Mesothelial cell of epicardium (in vitro differentiated cells): ENCODE data around the gene AHCYL2. TPM values are rescaled to one million over a fixed set of nuclear protein-coding genes. Genes with fewer than 3 reads are reported as not detected.

Source experiments
- DNase-seq, 2 experiments: peaks; one replicate each; pipeline ENCODE4 v3.0.0; 2021; ENCODE audit warnings: low spot score in 2 of 2; ENCODE audit not compliant: unreplicated experiment in 2 of 2
- H3K27ac Mint-ChIP-seq: 2 replicates; pipeline ENCODE4 v1.8.0; 2021; ENCODE audit warnings: mixed read lengths
- H3K27me3 Mint-ChIP-seq: 2 replicates; pipeline ENCODE4 v1.8.0; 2021; ENCODE audit warnings: low read depth, mixed read lengths
- H3K36me3 Mint-ChIP-seq: 2 replicates; pipeline ENCODE4 v1.8.0; 2021; ENCODE audit warnings: mixed read lengths
- H3K4me1 Mint-ChIP-seq: 2 replicates; pipeline ENCODE4 v1.8.0; 2021; ENCODE audit warnings: mixed read lengths
- H3K4me3 Mint-ChIP-seq: 2 replicates; pipeline ENCODE4 v1.8.0; 2021; ENCODE audit warnings: mild to moderate bottlenecking, moderate library complexity, mixed read lengths
- H3K9me3 Mint-ChIP-seq: 2 replicates; pipeline ENCODE4 v1.8.0; 2021; ENCODE audit warnings: mixed read lengths
- total RNA-seq: library from RNA; stranded (reverse); gene quantifications from 3 replicates; pipeline ENCODE4 v1.2.1, GENCODE V29; 2021
- TF ChIP-seq, protein P1 (sequence below): fragments of 200-600 bp; sonication (generic); IDR thresholded peaks from one replicate; pipeline ENCODE4 v1.5.0; 2021; ENCODE audit warnings: antibody characterized with exemption; ENCODE audit not compliant: unreplicated experiment

AHCYL2 gene
- total RNA-seq, 1 donor from 2014 or later, result 22.8 TPM

DNA sequence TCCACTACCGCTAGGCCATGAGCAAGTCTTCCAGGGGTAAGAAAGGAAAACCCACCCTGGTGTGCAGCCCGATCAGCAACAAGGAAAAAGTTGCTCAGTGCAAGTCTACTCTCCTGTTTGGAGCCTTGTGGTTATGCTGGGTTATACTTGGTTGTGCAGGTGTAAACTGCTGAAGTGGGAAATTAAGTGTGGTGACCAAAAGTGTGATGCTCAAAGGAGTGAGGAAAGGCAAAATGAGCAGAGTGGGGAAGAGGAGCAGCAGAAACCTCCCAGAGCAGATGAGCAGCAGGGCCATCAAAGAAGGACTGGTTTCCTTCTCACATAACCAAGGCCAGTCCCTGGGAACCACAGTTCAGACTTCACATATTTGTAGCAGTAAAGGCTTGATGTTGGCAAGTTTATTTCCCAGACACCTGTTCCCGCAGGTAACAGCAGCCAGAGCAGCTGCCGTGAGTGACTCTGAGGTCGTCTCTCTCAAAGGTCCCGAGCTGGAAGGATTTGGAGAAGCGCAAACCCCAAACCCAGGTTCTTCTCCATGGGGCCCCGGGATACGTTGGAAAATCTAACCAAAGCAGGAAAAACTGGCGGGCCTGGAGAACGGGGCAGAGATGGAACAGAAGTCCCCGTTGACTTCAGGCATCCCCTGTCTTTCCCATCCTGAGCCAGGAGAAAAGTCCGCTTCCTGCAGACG, 37.0 kb upstream of the AHCYL2 start:
- TF ChIP-seq, protein P1, sequence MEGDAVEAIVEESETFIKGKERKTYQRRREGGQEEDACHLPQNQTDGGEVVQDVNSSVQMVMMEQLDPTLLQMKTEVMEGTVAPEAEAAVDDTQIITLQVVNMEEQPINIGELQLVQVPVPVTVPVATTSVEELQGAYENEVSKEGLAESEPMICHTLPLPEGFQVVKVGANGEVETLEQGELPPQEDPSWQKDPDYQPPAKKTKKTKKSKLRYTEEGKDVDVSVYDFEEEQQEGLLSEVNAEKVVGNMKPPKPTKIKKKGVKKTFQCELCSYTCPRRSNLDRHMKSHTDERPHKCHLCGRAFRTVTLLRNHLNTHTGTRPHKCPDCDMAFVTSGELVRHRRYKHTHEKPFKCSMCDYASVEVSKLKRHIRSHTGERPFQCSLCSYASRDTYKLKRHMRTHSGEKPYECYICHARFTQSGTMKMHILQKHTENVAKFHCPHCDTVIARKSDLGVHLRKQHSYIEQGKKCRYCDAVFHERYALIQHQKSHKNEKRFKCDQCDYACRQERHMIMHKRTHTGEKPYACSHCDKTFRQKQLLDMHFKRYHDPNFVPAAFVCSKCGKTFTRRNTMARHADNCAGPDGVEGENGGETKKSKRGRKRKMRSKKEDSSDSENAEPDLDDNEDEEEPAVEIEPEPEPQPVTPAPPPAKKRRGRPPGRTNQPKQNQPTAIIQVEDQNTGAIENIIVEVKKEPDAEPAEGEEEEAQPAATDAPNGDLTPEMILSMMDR, result no peak
- Mint-ChIP-seq H3K9me3 (no peaks in the 10 kb centered on the region), H3K27me3 (no peaks in the 10 kb centered on the region), H3K36me3 (peaks cover 8% of the 10 kb centered on the region), H3K27ac (peak overlapping the region; percentile 74), H3K4me1 (peaks cover 35% of the 10 kb centered on the region), H3K4me3 (peak overlapping the region; percentile 81)
- DNase-seq, result no peak

DNA sequence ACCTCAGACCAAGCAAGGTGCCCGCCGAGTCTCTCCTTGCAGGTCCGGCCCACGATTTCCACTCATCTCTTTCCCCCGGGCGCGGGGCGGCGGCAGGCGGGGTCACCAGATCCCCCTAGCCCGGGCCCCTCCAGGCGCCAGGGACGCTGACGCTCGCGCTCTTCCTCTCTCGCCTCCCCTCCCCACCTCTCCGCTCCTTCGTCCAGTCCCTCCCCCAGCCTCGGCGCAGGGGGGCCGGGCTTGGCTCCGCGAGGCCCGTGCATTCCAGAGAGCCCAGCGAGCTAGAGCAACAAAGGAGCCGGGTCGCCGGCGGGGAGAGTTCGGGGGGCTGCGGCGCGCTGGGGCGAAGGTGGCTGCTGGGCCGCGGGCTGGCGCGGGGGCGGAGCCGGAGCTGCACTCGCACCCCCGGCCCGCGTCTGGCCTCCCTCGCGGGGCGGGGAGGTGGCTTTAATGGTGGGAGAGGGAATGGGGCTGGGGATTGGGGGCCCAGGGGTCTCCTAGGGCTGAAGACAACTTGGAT, 36.4 kb upstream of the AHCYL2 start, which contains the start of gene SMO:
SMO (plus strand) TSS at position 262 of the 520 bp plus-strand sequence. CDS start 519 bp downstream, outside the sequence.
- Mint-ChIP-seq H3K4me1 (peaks cover 35% of the 10 kb centered on the region), H3K36me3 (peaks cover 12% of the 10 kb centered on the region), H3K27me3 (no peaks in the 10 kb centered on the region), H3K4me3 (peak within 1 kb of the TSS; percentile 84), H3K27ac (peak within 1 kb of the TSS; percentile 84), H3K9me3 (no peaks in the 10 kb centered on the region)
- peak; percentile 77 to 89 for DNase-seq
- TF ChIP-seq, protein P1, result no peak

DNA sequence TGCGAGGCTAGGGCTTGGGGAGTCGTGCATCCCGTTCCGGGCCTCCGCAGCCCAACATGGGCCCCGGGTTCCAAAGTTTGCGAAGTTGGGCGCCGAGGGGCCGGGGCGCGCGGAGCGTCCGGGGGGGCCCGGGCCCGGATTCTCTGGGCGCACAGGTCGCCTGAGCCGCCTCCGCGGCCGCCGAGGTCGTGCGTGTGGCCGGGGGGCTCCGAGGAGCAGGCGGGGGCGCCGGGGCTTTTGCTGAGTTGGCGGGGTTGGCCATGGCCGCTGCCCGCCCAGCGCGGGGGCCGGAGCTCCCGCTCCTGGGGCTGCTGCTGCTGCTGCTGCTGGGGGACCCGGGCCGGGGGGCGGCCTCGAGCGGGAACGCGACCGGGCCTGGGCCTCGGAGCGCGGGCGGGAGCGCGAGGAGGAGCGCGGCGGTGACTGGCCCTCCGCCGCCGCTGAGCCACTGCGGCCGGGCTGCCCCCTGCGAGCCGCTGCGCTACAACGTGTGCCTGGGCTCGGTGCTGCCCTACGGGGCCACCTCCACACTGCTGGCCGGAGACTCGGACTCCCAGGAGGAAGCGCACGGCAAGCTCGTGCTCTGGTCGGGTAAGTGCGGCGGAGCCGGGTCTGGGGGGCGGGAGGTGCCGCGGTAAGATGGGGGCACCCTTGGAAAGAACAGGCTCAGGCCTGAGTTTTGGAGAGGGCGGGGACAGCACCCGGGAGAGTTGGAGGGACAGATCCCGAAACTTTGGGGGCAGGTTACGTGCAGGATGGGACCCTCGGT, 35.8 kb upstream of the AHCYL2 start:
- peak overlapping the region; percentile 84 for H3K4me3 Mint-ChIP-seq
- TF ChIP-seq, protein P1, result no peak
- peaks cover 35% of the 10 kb centered on the region for H3K4me1 Mint-ChIP-seq
- H3K27ac Mint-ChIP-seq, result peak overlapping the region; percentile 84
- peak in 1 of 2 experiments; percentile 58 for DNase-seq
- no peaks in the 10 kb centered on the region for H3K9me3 Mint-ChIP-seq
- peaks cover 12% of the 10 kb centered on the region for H3K36me3 Mint-ChIP-seq
- H3K27me3 Mint-ChIP-seq, result no peaks in the 10 kb centered on the region

DNA sequence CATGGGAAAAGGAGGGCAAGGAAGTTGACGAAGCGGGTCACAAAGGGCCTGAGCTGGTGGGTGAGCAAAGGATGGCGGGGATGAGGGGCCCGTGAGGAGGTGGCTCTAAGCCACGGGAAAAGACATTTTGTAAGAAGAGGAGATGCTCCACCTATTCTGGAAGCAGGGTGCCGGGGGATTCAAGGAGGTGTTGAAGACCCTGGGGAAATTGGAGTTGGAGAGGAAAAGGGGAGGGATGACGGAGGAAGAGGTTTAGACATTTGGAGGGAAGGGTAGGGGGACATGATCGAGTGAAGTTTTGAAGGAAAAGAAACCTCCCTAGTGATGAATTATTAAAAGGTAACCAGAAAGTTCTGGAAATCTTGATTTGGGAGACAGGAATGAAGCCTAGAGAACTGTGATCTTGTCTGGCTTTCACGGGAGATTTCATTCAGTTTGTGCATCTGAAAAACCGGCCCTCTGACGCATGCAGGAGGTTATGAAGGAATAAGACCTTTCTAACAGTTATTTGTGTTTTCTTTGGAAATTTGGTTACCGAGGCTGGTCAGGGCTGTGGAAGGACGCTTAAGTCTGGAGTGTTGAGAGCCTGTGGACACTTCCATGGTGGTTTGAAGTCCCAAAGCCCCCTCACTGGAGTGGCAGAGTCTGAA, 35.0 kb upstream of the AHCYL2 start:
- Mint-ChIP-seq H3K27me3 (no peaks in the 10 kb centered on the region), H3K9me3 (no peaks in the 10 kb centered on the region), H3K4me3 (peak overlapping the region; percentile 84), H3K4me1 (peaks cover 35% of the 10 kb centered on the region), H3K27ac (peak overlapping the region; percentile 84), H3K36me3 (peaks cover 15% of the 10 kb centered on the region)
- no peak for DNase-seq
- TF ChIP-seq, protein P1, result no peak

DNA sequence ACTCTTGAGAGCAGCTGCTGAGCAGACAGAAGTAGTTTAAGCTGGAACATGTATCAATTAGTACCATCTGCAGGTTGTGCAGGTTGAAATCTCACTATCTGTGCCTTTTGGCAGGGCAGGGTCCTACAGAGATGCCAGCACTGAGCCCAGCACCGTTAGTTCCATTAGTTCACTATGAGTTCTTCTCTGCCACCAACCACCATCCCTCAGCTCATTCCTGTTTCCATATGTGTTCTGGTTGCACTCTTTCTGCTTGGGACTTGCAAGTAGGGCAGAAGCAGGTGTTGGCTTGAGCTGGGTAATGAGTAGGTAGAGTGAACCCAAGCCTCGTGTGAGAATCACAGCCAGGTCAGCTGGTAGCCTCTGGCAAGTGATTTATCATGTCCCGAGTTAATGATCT, 33.6 kb upstream of the AHCYL2 start:
- Mint-ChIP-seq H3K4me1 (peaks cover 35% of the 10 kb centered on the region), H3K4me3 (peak overlapping the region; percentile 13), H3K27ac (no peak overlapping the region), H3K27me3 (no peaks in the 10 kb centered on the region), H3K9me3 (peaks cover 3% of the 10 kb centered on the region), H3K36me3 (peaks cover 21% of the 10 kb centered on the region)
- no peak for DNase-seq
- TF ChIP-seq, protein P1, result no peak
